Aorta (tissue), 5 donors: ENCODE data around the gene RGS9. TPM values are rescaled to one million over a fixed set of nuclear protein-coding genes. Genes with fewer than 3 reads are reported as not detected.
A peak's percentile ranks its signal among the peaks of the same experiment; 100 is the strongest.

Source experiments
- ATAC-seq: fragments of 200-7000 bp; cut with Tn5 transposase; one replicate; pipeline ENCODE4 v1.9.1; 2022; ENCODE audit warnings: moderate library complexity; ENCODE audit not compliant: low FRiP score
- DNase-seq, 2 donors: peaks; one replicate each; pipeline ENCODE4 v3.0.0-alpha.2; 2020
- H3K27ac ChIP-seq, 2 donors: one replicate each; pipeline ENCODE4 v1.5.1; 2013; ENCODE audit warnings: low read length in 2 of 2, mild to moderate bottlenecking in 2 of 2, moderate library complexity in 2 of 2, control low read depth in 1 of 2, inconsistent platforms in 1 of 2, low read depth in 1 of 2
- H3K27me3 ChIP-seq, 2 donors: one replicate each; pipeline ENCODE4 v1.6.1; 2013; ENCODE audit warnings: control low read depth in 1 of 2, low read length in 1 of 2, mild to moderate bottlenecking in 1 of 2, moderate library complexity in 1 of 2; ENCODE audit not compliant: insufficient read depth in 2 of 2, control insufficient read depth in 1 of 2
- H3K36me3 ChIP-seq, 2 donors: one replicate each; pipeline ENCODE4 v1.6.1; 2013; ENCODE audit warnings: control low read depth in 1 of 2, low read length in 1 of 2, mild to moderate bottlenecking in 1 of 2; ENCODE audit not compliant: insufficient read depth in 2 of 2, control insufficient read depth in 1 of 2
- H3K4me1 ChIP-seq, 2 donors: one replicate each; pipeline ENCODE4 v1.6.1; 2013; ENCODE audit warnings: low read length in 2 of 2, control low read depth in 1 of 2, mild to moderate bottlenecking in 1 of 2, moderate library complexity in 1 of 2; ENCODE audit not compliant: insufficient read depth in 2 of 2, control insufficient read depth in 1 of 2
- H3K4me3 ChIP-seq, 2 donors: one replicate each; pipeline ENCODE4 v1.5.1; 2013; ENCODE audit warnings: low read length in 2 of 2, control low read depth in 1 of 2, mild to moderate bottlenecking in 1 of 2
- H3K9me3 ChIP-seq: one replicate; pipeline ENCODE4 v1.6.1; 2013; ENCODE audit warnings: mild to moderate bottlenecking, low read length; ENCODE audit not compliant: control insufficient read depth
- WGBS, 2 donors: extraction: QIAGEN DNeasy Blood & Tissue Kit; methylation state at CpG; one replicate each; pipeline ENCODE4 v1.1.7; 2013; 5-methylcytosine and 5-hydroxymethylcytosine counted together
- intact Hi-C, 2 donors: fragments of 100-400 bp; cut with DNase I; formaldehyde crosslinking; loops; one replicate each; pipeline versions ENCODE4 v1.14.2 to v1.15.0; 2022
- polyA plus RNA-seq, 2 donors: library from polyadenylated mRNA; stranded (reverse); fragments of 200-250 nt; gene quantifications; one replicate each; pipeline ENCODE4 v1.2.3, GENCODE V29; 2013
- total RNA-seq, 2 donors: library from RNA; stranded (reverse); fragmentation: NEBNext Ultra II Directional; extraction: Animal tissue kit (Norgen Biotek cat#: 25700); gene quantifications; one replicate each; pipeline ENCODE4 v1.2.1, GENCODE V29; 2021
- donor health status: healthy with polysubstance abuse.
- donor health status: Bipolar disorder and iron deficiency.
- donor health status: DM: no; HTN: no; CAD: no.
- donor health status: DM: no; HTN: no; CAD: no.
- donor health status: DM: yes; HTN: yes; CAD: no.

RGS9 gene
- total and polyA plus RNA-seq, 4 donors, result 0.75 to 7.1 (median 2.2) TPM

GRCh38 chr17:65270499-65271253 is 133.5 kb downstream of the RGS9 start:
- Histone ChIP-seq H3K27ac (peak overlapping the region; percentile 23 to 65), H3K4me1 (peaks cover 0 to 2% of the 10 kb centered on the region in 2 donors), H3K4me3 (no peak overlapping the region), H3K36me3 (no peaks in the 10 kb centered on the region), H3K9me3 (no peaks in the 10 kb centered on the region), H3K27me3 (no peaks in the 10 kb centered on the region)
- 23 to 26% methylated on average over 23 of the region's 23 CpGs for WGBS, 2 donors
- ATAC-seq, result peak; percentile 54
- intact Hi-C loops, result no loop called here
- DNase-seq, result no peak

GRCh38 chr17:65271296-65271695 is 134.1 kb downstream of the RGS9 start:
- WGBS, 2 donors, result 50 to 61% methylated on average over 4 of the region's 4 CpGs
- Histone ChIP-seq H3K4me1 (peaks cover 0 to 2% of the 10 kb centered on the region in 2 donors), H3K27ac (peak overlapping the region in 1 of 2 donors; percentile 23), H3K27me3 (no peaks in the 10 kb centered on the region), H3K36me3 (no peaks in the 10 kb centered on the region), H3K9me3 (no peaks in the 10 kb centered on the region), H3K4me3 (no peak overlapping the region)
- ATAC-seq (no peak), DNase-seq (no peak)
- intact Hi-C loops, result no loop called here

Other genes starting within 250 kb of the RGS9 start
- 10 to 100 TPM; 22.3 to 23.8 TPM for gene LRRC37A3, start 217.9 kb upstream of the RGS9 start, total RNA-seq
- 1 to 10 TPM in 1 of 2 donors, under 1 TPM in 1; 0.50 to 9.0 TPM for gene LRRC37A3, start 217.9 kb upstream of the RGS9 start, polyA plus RNA-seq
- gene GNA13, start 80.6 kb upstream of the RGS9 start, total RNA-seq, result 10 to 100 TPM; 42.2 to 45.5 TPM
- 10 to 100 TPM; 13.6 to 26.5 TPM for gene GNA13, start 80.6 kb upstream of the RGS9 start, polyA plus RNA-seq